ENCODE results near the gene MEGF11. TPM values are rescaled to one million over a fixed set of nuclear protein-coding genes. Genes with fewer than 3 reads are reported as not detected.

MEGF11 gene
- total RNA-seq, 4 donors from 2014 or later: 0.23 to 0.33 TPM; not detected in 2

GRCh38 chr15:66066481-66066880 lies 187.1 kb downstream of the MEGF11 start:
- no peak for DNase-seq (ENCODE audit: extremely low spot score)
- H3K27me3 ChIP-seq: no peaks in the 10 kb centered on the region
- no peaks in the 10 kb centered on the region for H3K4me1 ChIP-seq
- H3K4me3 ChIP-seq: no peak overlapping the region
- no peaks in the 10 kb centered on the region for H3K36me3 ChIP-seq
- peaks cover 0 to 8% (median 3%) of the 10 kb centered on the region in 4 donors for H3K9me3 ChIP-seq
- no peak for TF ChIP-seq POLR2A (IDR thresholded peaks at IDR 0.05; ENCODE audit: low read depth)
- no peak for TF ChIP-seq CTCF (IDR thresholded peaks at IDR 0.05)
- no peak for TF ChIP-seq POLR2AphosphoS5 (IDR thresholded peaks at IDR 0.05)
- TF ChIP-seq EP300 (IDR thresholded peaks at IDR 0.05): no peak
- intact Hi-C loops (cut with DNase I): no loop called here
- no peak overlapping the region for H3K27ac ChIP-seq (replicated peaks in 1 of 4)
- 20% methylated on average over 1 of the region's 6 CpGs for WGBS

DNA sequence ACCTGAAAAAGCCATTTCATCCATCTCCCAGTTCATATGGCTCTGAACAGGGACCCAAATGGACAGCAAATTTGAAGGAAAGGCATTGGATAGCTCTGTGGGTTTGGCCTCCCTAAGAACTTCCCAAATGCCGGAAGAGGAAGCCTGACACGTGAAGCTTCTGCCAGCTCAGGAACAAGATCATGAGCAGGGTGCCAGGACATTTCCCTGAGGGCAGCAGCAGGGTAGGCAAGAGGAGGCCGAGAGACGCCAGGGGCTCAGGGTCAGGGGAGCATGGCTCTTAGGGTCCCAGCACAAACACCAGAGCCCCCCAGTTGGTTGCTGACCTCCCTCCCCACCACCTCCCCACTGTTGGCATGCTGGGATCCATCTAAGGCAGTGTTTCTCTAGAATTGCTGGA lies 187.5 kb downstream of the MEGF11 start:
- DNase-seq (ENCODE audit: extremely low spot score): no peak
- peaks cover 0 to 2% (median 0%) of the 10 kb centered on the region in 4 donors for H3K27me3 ChIP-seq
- H3K4me3 ChIP-seq: no peak overlapping the region
- no peak overlapping the region for H3K27ac ChIP-seq (replicated peaks in 1 of 4)
- intact Hi-C loops (cut with DNase I): no loop called here
- 39% methylated on average over 4 of the region's 4 CpGs for WGBS
- H3K9me3 ChIP-seq: peaks cover 0 to 8% (median 3%) of the 10 kb centered on the region in 4 donors
- no peaks in the 10 kb centered on the region for H3K36me3 ChIP-seq
- H3K4me1 ChIP-seq: no peaks in the 10 kb centered on the region
- TF ChIP-seq EP300 (IDR thresholded peaks at IDR 0.05): no peak
- no peak for TF ChIP-seq POLR2A (IDR thresholded peaks at IDR 0.05; ENCODE audit: low read depth)
- no peak for TF ChIP-seq POLR2AphosphoS5 (IDR thresholded peaks at IDR 0.05)
- TF ChIP-seq CTCF (IDR thresholded peaks at IDR 0.05): no peak

DNA sequence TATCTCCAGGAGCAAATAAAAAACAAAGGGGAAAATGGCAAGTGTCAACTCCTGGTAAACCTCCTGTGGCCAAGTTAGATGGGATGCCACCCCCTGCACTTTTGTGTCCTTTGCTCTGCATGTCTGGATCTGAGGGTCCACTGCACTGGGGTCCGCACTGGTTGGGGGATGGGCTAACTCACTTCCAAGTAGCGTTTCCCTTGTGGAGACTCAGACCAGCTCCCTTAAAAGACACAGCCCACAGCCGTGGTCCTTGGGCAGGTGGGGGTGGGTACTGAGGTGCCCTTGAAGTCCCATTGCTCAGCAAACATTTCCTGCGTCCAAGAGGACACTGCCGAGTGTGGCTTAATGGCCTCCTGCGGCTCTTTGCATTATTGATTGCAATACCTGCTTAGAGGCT lies 188.2 kb downstream of the MEGF11 start:
- WGBS: 59% methylated on average over 6 of the region's 6 CpGs
- no peak overlapping the region for H3K27ac ChIP-seq (replicated peaks in 1 of 4)
- H3K9me3 ChIP-seq: peaks cover 0 to 8% (median 3%) of the 10 kb centered on the region in 4 donors
- intact Hi-C loops (cut with DNase I): no loop called here
- H3K4me3 ChIP-seq: no peak overlapping the region
- H3K36me3 ChIP-seq: no peaks in the 10 kb centered on the region
- no peaks in the 10 kb centered on the region for H3K4me1 ChIP-seq
- TF ChIP-seq EP300 (IDR thresholded peaks at IDR 0.05) (no peak), CTCF (IDR thresholded peaks at IDR 0.05) (no peak), POLR2A (IDR thresholded peaks at IDR 0.05; ENCODE audit: low read depth) (no peak), POLR2AphosphoS5 (IDR thresholded peaks at IDR 0.05) (no peak)
- peaks cover 0 to 8% (median 0%) of the 10 kb centered on the region in 4 donors for H3K27me3 ChIP-seq
- no peak for DNase-seq (ENCODE audit: extremely low spot score)

DNA sequence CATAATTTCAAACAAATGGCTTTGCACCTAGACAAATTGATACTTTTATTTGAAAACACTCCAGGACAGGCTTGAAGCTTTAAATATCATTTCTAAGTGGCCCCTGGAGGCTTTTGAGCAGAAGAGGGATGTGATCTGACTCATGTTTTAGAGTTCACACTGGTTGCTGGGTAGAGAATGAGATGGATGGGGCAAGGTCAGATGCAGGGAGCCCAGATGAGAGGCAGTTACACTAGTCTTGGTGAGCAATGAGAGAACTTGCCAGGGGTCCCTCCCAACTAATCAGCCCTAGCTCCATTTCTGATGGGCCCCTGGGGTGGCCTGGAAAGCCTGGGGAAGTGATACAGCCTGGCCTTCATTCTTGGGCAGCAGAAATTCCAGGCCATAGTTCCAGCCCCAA lies 190.4 kb downstream of the MEGF11 start:
- H3K4me1 ChIP-seq: no peaks in the 10 kb centered on the region
- H3K27me3 ChIP-seq: peaks cover 0 to 22% (median 0%) of the 10 kb centered on the region in 4 donors
- H3K27ac ChIP-seq (replicated peaks in 1 of 4): no peak overlapping the region
- no peak overlapping the region for H3K4me3 ChIP-seq
- no peak for TF ChIP-seq CTCF (IDR thresholded peaks at IDR 0.05)
- no peak for TF ChIP-seq POLR2AphosphoS5 (IDR thresholded peaks at IDR 0.05)
- TF ChIP-seq POLR2A (IDR thresholded peaks at IDR 0.05; ENCODE audit: low read depth): no peak
- no peak for TF ChIP-seq EP300 (IDR thresholded peaks at IDR 0.05)
- no peak for DNase-seq (ENCODE audit: extremely low spot score)
- intact Hi-C loops (cut with DNase I): no loop called here
- peaks cover 0 to 8% (median 3%) of the 10 kb centered on the region in 4 donors for H3K9me3 ChIP-seq
- no peaks in the 10 kb centered on the region for H3K36me3 ChIP-seq

- Histone ChIP-seq H3K27me3 (peaks cover 0 to 22% (median 0%) of the 10 kb centered on the region in 4 donors), H3K27ac (replicated peaks in 1 of 4) (no peak overlapping the region), H3K36me3 (no peaks in the 10 kb centered on the region), H3K4me3 (no peak overlapping the region), H3K4me1 (no peaks in the 10 kb centered on the region), H3K9me3 (peaks cover 0 to 4% (median under 1%) of the 10 kb centered on the region in 4 donors)
- no peak for DNase-seq (ENCODE audit: extremely low spot score)
- 51% methylated on average over 7 of the region's 7 CpGs for WGBS
- no peak for TF ChIP-seq EP300 (IDR thresholded peaks at IDR 0.05)
- no peak for TF ChIP-seq POLR2A (IDR thresholded peaks at IDR 0.05; ENCODE audit: low read depth)
- TF ChIP-seq CTCF (IDR thresholded peaks at IDR 0.05): no peak
- no peak for TF ChIP-seq POLR2AphosphoS5 (IDR thresholded peaks at IDR 0.05)
- intact Hi-C loops (cut with DNase I): no loop called here
Measured at GRCh38 chr15:66057089-66057488, 196.5 kb downstream of the MEGF11 start.
